Superior temporal gyrus (tissue), 1 donor: ENCODE data around the gene EMID1.

Experiments used
- DNase-seq: peaks from one replicate; pipeline ENCODE4 v3.0.0-alpha.2; 2016; ENCODE audit errors: extremely low spot score

EMID1 gene

GRCh38 chr22:29260031-29260560 is 54.4 kb downstream of the EMID1 start:
- no peak for DNase-seq

DNA sequence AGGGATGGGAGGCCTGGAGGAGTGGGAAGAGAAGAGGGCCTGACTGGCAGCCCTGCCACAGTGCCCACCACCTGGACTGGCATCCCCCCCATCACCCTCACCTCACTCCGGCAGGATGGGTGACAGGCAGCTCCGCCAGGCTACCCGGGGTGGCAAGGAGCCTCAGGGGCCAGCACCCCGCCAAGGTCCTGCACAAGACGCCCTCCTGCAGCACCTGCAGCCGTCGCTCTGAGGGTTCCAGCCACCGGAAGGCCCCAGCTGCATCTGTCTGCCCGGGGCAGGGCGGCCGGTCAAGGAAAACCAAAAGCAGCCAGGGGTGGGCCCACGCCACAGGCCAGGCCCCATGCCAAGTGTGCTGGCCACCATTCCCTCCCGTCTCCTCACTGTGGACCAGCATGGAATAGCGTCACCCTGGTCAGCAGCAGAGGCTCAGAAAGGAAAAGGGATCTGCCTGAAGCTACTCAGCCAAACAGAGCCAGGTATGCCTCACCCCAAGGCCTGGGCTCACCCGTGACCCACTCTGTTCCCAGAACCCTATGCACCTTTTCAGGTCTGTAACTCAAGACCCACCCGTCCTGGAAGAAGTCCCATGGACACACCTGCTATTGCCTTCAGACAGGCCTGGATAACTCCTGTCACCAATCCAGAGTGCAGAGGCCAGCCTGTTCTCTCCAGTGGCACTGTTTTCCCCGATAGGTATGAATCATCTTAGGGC is 55.1 kb downstream of the EMID1 start:
- no peak for DNase-seq

DNA sequence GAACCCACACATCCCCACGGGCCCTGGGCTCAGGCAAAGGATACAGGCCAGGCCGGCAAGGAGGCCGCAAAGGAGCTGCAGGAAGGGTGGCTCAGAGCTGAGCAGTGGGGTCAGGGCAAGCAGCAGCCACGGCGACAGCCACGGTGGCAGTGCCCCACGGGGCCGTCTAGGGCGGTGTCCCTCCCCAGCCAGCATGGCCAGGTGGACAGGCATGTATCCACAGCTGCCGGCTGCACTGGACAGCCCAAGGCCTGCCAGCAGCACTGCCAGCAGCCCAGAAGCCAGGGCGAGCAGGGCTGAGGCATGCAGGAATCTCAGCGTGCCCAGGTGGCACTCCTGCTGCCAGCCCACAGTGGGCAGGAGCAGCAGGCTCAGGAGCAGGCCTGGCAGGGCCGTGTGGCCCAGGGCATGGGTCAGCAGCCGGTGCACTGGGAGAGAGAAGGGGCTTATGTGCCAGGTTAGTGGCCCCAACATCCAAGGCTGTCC is 58.1 kb downstream of the EMID1 start:
- DNase-seq = no peak

GRCh38 chr22:29265305-29265704 is 59.6 kb downstream of the EMID1 start:
- DNase-seq = no peak

GRCh38 chr22:29265929-29266328 is 60.2 kb downstream of the EMID1 start:
- no peak for DNase-seq

- DNase-seq = no peak
Measured at GRCh38 chr22:29266564-29267461, 61.1 kb downstream of the EMID1 start.

DNA sequence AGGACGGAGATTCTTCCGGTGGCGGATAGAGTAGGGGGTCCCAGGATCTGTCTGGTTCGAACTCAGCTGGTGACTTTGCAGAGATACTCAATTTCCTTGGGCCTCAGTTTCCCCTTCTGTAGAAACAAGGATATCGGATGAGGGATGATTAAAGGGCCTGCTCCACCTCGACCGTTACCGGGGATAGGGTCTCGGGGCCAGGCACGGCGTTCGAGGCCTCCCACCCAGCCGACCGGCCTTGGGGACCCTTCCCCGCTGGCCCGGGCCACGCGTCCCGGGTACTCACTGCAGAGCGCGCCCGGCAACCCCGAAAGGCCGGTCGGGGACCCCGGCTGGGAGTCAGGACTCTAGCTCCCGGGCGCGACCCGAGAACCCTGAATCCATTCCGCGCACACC is 61.8 kb downstream of the EMID1 start:
- DNase-seq = no peak

DNA sequence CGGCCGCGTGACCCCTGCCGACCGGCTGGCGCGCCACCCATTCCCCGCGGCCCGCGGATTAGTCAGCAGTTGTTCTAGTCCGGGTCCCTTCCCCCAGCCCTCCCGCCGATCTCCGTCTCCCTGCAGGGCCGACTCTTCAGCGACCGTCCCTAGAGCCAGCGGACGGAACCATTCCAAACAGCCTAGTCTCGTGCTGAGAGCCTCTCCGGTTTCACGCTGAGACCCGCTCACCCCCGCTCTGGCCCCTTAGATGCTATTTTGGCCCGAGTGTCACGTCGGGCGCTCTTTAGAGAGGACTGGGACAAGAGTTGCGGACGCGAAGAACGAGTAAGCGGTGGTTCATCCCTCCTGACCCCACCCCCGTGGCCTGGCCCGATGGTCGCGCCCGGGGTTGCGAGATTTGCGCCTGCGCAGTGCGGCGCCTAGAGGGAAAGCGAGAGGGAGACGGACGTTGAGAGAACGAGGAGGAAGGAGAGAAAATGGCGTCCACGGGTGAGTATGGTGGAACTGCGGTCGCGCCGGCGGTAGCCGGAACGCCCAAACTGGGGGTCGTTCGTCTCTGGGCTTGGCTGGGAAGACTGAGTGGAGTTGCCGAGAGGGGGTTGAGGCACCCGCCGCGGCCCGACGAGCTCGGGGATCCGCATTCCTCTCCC is 62.3 kb downstream of the EMID1 start, which contains the start of the genes EWSR1 and RHBDD3:
Gene EWSR1, plus strand, starts transcription at position 411 of the 653 bp plus-strand sequence. Its CDS starts 69 bp downstream, at position 480.
Gene RHBDD3, minus strand, starts transcription at position 124 of the 653 bp plus-strand sequence. CDS start 2,355 bp downstream, outside the sequence.
- peak; percentile 97 for DNase-seq

DNA sequence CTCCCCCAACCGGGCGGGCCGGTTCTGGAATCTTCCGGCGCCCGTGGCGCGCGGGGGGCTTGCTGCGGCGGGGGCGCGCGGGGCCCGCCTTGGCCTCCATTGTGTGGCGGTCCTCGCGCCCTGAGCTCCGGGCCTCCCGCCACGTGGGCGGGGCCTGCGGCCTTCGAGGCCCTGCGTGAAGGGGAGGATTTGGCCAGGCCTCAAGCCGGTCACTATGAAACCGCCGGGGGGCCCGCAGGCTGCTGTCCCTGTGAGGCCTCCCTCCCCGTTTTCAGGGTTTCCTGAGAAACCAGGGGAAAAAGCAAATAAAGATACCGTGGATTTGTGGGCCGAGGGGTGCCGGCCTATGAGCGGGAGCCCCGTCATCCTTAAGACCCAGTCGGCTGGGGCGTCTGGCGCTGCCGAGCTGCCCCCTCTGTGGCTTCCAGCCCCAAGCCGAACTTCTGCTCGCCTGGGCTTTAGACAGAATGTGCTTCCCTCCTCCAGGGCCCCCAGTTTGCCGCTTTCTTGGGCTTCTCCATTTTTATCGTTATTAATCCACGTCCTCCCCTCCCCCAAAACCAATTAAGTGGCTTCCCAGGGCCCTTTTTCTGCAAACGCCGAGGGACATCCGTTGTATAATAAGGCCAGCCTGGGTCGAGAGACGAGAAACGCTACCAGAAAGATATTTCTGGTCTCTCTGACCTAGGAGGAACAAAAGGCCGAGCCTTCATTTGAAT is 63.0 kb downstream of the EMID1 start:
- no peak for DNase-seq

DNA sequence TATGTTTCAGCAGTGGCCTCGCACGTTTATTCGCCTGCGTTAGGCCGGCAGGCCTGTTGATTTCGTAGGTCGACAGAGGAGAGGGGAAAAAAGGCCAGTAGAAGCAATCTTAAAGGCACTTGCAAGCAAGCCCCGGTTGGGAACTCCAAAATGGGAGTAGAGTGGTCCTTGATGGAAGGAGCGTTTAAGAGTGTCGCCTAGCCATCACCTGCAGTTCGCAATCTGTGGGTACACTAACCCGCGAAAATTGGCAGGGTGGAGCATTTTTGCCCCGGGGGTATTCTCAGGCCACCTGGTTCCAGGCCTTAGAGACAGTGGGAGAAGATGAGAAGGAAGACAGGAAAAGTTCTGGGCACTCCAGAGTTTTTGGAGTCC is 63.5 kb downstream of the EMID1 start:
- no peak for DNase-seq

- no peak for DNase-seq
Measured at GRCh38 chr22:29269731-29270474, 64.2 kb downstream of the EMID1 start.

DNA sequence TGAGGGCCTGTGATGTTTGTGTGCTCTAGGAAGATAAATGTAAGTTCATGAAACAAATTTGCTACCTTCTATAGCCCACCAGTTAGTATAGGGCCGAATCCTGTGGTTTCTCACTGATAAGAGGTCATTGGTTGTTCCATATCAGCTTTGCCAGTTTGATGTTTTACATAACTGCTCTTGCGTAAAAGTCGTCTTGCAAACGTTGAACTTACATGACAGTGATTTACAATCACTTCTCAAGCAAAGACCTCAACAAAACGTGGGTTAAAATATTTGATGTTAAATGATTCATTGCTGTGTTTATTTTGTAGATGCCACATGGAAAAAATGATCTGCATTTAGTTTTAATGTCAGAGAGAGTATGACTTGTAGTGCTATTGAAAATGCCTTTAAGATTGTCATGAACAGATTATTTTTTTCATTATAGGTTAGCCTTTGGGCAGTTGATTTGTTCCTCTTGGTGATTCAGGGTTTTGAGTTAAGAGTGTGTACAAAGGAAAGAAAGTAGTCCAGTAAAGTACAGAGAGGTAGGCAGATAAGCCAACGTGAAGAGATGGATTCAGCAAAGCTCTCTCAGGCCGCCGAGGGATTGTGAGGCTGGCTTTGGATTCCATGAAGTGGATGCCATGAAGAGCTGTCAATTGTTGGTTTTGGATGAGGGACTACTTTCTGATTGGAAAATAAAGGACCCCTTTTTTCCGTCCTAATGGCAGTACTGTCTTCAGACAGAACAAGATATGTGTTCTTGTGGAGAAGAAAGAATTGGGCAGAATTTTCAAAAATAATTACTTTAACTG is 65.0 kb downstream of the EMID1 start:
- DNase-seq = no peak

DNA sequence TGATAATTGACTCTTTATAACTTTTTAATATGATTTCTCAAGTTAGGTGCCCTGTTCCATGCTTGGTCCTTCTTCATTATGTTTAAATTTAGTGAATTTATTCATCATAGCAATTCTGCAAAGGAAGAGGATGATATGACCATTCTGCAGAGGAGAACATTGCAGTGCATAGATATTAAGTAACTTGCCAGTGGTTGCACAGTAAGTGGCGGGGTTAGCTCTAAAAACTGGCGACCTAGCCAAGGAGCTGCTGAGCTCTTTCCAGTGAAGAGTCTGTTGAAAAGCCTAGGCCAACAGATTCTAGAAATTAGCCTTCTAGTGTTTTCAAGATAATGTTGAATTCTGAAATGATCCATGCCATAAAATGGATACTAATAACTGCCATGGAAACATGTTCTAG is 66.9 kb downstream of the EMID1 start:
- DNase-seq = no peak

GRCh38 chr22:29275167-29275566 is 69.5 kb downstream of the EMID1 start:
- no peak for DNase-seq

DNA sequence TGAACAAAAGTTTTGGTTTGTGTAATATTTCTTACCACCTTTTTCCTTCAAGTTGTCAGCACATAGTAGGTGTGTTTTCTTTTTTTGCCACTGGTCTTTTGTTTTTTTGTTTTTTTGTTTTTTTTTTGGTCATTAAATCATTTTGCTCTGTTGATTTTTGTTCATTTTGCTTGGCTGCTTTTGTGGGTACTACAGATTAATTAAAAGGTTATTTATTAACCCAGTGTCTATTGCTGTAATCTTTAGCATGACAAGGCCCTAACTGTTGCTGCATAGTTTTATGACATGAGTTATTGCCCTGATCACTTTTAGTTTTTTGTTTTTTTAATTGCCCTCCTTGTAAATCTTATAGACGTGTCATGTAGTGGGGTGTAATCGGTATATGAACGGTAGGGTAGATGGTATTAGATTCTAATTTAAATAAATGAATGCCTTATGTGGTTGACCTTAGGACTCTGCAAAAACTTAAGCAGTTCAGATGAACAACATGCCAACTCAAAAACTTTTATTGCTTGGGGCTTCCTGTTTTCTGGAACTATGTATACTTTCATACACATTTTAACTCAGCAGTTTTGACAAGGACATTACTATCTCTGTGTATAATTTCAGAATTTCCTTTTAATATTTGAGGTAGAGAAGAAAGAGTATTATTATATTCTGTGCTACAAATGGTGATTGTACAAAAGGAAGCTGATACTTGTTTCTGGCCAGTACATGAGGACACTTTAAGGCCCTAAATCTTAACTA is 70.3 kb downstream of the EMID1 start:
- DNase-seq = no peak

DNA sequence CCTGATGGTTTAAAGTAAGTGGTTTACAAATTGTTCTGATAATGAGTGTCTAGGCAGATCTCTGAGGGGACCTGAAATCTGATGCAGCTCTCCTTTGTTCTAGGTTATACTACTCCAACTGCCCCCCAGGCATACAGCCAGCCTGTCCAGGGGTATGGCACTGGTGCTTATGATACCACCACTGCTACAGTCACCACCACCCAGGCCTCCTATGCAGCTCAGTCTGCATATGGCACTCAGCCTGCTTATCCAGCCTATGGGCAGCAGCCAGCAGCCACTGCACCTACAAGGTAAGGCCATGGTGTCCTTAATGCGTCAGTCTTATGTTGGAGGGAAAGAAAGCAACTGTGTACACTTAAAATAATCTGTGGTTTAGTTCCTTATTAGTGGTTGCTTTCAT is 72.2 kb downstream of the EMID1 start:
- no peak for DNase-seq

DNA sequence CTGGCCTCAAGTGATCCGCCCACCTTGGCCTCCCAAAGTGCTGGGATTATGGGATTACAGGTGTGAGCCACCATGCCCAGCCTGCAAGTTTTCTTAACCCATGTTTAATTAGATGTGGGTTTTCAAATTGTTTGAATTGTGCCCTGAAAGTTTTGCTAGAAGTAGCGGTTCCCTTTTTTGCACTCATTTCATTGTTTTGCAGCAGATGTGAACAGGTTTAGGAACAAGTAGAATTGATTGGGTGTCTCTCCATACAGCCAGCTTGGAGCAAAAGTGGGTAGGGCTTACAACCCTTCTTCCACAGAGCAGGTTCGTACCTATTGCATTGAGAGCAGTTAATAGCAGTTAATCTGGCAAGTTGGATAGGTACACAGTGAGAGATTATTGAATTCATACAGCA is 78.5 kb downstream of the EMID1 start:
- no peak for DNase-seq

- peak; percentile 11 for DNase-seq
Measured at GRCh38 chr22:29288837-29289236, 83.1 kb downstream of the EMID1 start.

GRCh38 chr22:29290061-29290460 is 84.4 kb downstream of the EMID1 start:
- no peak for DNase-seq
